DND-41 (cell line): Measurements from ENCODE around the gene PRKAR1B.
A peak's percentile ranks its signal among the peaks of the same experiment; 100 is the strongest.

Experiments
- ATAC-seq: fragments of 200-7000 bp; cut with Tn5 transposase; 3 replicates; pipeline ENCODE4 v1.9.1; 2021; ENCODE audit warnings: low read depth; ENCODE audit not compliant: insufficient read depth
- DNase-seq: peaks from one replicate; pipeline ENCODE4 v3.0.0-alpha.2; 2020
- H2AFZ ChIP-seq: 2 replicates; pipeline ENCODE4 v1.6.0; 2012; ENCODE audit warnings: low read depth, low read length
- H3K27ac ChIP-seq: 2 replicates; pipeline ENCODE4 v1.5.1; 2012; ENCODE audit warnings: low read length, inconsistent platforms
- H3K27me3 ChIP-seq: fragments of 200-600 bp; sonication (generic); 2 replicates; pipeline ENCODE4 v1.6.0; 2012; ENCODE audit warnings: low read length, mild to moderate bottlenecking, inconsistent platforms; ENCODE audit not compliant: insufficient read depth, poor library complexity
- H3K36me3 ChIP-seq: 2 replicates; pipeline ENCODE4 v1.5.1; 2012; ENCODE audit warnings: low read length, inconsistent platforms; ENCODE audit not compliant: insufficient read depth
- H3K4me1 ChIP-seq: 2 replicates; pipeline ENCODE4 v1.5.1; 2012; ENCODE audit warnings: mild to moderate bottlenecking, low read length; ENCODE audit not compliant: insufficient read depth
- H3K4me2 ChIP-seq: 2 replicates; pipeline ENCODE4 v1.6.0; 2012; ENCODE audit warnings: mild to moderate bottlenecking, moderate library complexity, low read length, inconsistent platforms; ENCODE audit not compliant: insufficient read depth
- H3K4me3 ChIP-seq, 2 experiments: fragments of 200-600 bp in 1 of 2; shearing (Covaris generic) in 1 of 2; 2 replicates each; pipeline ENCODE4 v1.5.1; 2012 to 2016; ENCODE audit warnings: inconsistent platforms in 2 of 2, low read length in 2 of 2, mild to moderate bottlenecking in 2 of 2, low read depth in 1 of 2, moderate library complexity in 1 of 2
- H3K79me2 ChIP-seq: 2 replicates; pipeline ENCODE4 v1.6.0; 2012; ENCODE audit warnings: low read length, inconsistent platforms; ENCODE audit not compliant: insufficient read depth
- H3K9ac ChIP-seq: 2 replicates; pipeline ENCODE4 v1.6.0; 2012; ENCODE audit warnings: low read depth, mild to moderate bottlenecking, inconsistent platforms, low read length, moderate library complexity
- H3K9me3 ChIP-seq: 2 replicates; pipeline ENCODE4 v1.5.1; 2012; ENCODE audit warnings: low read length, moderate library complexity, mild to moderate bottlenecking, inconsistent platforms; ENCODE audit not compliant: insufficient read depth, severe bottlenecking
- H4K20me1 ChIP-seq: 2 replicates; pipeline ENCODE4 v1.6.0; 2012; ENCODE audit warnings: low read length; ENCODE audit not compliant: insufficient read depth
- EZH2 ChIP-seq: IDR thresholded peaks from 3 replicates; pipeline ENCODE4 v1.6.1; 2012; ENCODE audit warnings: borderline replicate concordance, low read depth, mild to moderate bottlenecking, moderate library complexity, low read length, inconsistent platforms; ENCODE audit not compliant: severe bottlenecking
- TF ChIP-seq, protein P1 (sequence below): IDR thresholded peaks from 2 replicates; pipeline ENCODE4 v1.5.1; 2012; ENCODE audit warnings: borderline replicate concordance, low read length, moderate library complexity, mild to moderate bottlenecking; ENCODE audit not compliant: poor library complexity, severe bottlenecking; ENCODE audit errors: extremely low read depth

Gene PRKAR1B

DNA sequence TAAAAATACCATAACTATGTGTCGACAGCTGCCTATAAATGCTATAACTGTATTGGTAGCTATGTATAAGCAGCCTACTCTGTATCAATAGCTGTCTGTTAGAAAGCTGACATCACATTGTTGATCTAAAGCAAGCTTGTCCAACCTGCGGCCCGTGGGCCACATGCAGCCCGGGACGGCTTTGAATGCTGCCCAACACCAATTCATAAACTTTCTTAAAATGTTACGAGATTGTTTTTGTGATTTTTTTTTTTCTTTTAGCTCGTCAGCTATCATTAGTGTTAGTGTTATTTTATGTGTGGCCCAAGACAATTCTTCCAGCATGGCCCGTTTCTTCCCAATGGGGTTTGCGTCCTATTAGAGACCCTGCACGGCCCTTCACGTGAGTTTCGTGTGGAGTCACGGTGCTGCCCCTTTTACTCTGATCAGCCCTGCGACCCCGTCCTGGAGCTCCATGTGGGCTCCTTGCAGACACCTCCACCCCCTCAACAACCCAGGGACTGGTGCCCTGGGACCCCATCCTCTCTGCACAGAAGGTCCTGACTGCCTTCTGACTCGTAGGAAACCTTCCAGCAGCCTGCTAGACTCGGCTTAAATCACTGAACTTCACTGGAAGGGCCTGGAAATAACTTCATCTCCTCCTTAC, 4.5 kb upstream of the PRKAR1B start:
- H3K4me2 ChIP-seq = no peak overlapping the region
- no peak for TF ChIP-seq EZH2
- TF ChIP-seq, protein P1, sequence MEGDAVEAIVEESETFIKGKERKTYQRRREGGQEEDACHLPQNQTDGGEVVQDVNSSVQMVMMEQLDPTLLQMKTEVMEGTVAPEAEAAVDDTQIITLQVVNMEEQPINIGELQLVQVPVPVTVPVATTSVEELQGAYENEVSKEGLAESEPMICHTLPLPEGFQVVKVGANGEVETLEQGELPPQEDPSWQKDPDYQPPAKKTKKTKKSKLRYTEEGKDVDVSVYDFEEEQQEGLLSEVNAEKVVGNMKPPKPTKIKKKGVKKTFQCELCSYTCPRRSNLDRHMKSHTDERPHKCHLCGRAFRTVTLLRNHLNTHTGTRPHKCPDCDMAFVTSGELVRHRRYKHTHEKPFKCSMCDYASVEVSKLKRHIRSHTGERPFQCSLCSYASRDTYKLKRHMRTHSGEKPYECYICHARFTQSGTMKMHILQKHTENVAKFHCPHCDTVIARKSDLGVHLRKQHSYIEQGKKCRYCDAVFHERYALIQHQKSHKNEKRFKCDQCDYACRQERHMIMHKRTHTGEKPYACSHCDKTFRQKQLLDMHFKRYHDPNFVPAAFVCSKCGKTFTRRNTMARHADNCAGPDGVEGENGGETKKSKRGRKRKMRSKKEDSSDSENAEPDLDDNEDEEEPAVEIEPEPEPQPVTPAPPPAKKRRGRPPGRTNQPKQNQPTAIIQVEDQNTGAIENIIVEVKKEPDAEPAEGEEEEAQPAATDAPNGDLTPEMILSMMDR = no peak

DNA sequence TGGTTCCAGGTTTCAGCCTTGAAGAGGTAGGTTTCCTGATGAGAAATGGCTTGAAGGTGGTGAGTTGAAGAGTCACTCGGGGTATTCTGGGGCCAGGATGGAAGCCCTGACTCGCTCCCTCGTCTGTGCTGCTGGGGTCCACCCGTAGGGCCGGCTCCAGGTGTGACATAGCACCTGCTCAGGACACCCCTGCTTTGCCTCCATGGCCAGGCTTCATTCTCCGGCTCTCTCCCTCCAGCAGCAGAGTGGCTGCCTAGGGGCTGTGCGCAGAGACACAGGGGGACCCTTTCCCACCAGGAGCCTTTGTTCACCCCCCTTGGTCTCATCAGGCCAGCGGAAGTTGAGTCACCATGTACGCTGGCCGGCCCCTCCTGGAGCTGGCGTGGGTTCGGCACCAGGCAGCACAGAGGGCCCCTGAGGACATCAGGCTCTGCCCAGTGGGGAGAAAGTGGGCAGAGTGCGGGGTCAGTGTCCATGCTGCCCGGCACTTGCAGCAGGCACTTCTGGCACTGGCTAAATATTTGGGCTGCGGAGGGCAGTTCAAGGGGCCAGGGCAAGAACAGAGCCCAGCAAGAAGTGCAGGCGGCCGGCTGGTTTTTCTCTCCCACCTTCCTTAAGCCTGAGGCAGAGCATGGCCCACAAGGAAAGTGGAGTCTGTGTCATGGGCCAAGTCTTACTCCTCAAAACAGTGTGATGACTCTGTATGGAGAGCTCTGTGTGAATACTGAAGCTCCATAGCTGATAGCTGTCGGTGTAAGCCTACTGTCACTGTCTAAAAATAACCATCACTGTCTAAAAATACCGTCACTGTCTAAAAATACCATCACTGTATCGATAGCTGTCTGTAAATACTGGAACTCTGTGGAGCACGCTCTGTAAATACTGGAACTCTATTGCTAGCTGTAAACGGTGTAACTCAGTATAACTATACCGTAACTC, 3.7 kb upstream of the PRKAR1B start:
- Histone ChIP-seq H3K9me3 (peaks cover 11% of the 10 kb centered on the region), H3K79me2 (peaks cover 94% of the 10 kb centered on the region), H3K9ac (no peak overlapping the region), H3K4me3 (no peak overlapping the region), H3K4me1 (peaks cover 27% of the 10 kb centered on the region), H2AFZ (no peak overlapping the region), H4K20me1 (peaks cover 31% of the 10 kb centered on the region), H3K27ac (no peak overlapping the region), H3K27me3 (no peaks in the 10 kb centered on the region), H3K4me2 (no peak overlapping the region), H3K36me3 (peaks cover 67% of the 10 kb centered on the region)
- no peak for DNase-seq
- no peak for ATAC-seq
- no peak for TF ChIP-seq EZH2
- TF ChIP-seq, protein P1 = no peak

More for the DNA sequence above, 4.5 kb upstream of the PRKAR1B start:
- Histone ChIP-seq H3K4me1 (peaks cover 21% of the 10 kb centered on the region), H3K36me3 (peaks cover 67% of the 10 kb centered on the region), H2AFZ (no peak overlapping the region), H3K9ac (no peak overlapping the region), H3K79me2 (peaks cover 94% of the 10 kb centered on the region), H3K4me3 (no peak overlapping the region), H4K20me1 (peaks cover 36% of the 10 kb centered on the region), H3K9me3 (peaks cover 11% of the 10 kb centered on the region), H3K27ac (no peak overlapping the region), H3K27me3 (no peaks in the 10 kb centered on the region)
- ATAC-seq = no peak
- DNase-seq = no peak

DNA sequence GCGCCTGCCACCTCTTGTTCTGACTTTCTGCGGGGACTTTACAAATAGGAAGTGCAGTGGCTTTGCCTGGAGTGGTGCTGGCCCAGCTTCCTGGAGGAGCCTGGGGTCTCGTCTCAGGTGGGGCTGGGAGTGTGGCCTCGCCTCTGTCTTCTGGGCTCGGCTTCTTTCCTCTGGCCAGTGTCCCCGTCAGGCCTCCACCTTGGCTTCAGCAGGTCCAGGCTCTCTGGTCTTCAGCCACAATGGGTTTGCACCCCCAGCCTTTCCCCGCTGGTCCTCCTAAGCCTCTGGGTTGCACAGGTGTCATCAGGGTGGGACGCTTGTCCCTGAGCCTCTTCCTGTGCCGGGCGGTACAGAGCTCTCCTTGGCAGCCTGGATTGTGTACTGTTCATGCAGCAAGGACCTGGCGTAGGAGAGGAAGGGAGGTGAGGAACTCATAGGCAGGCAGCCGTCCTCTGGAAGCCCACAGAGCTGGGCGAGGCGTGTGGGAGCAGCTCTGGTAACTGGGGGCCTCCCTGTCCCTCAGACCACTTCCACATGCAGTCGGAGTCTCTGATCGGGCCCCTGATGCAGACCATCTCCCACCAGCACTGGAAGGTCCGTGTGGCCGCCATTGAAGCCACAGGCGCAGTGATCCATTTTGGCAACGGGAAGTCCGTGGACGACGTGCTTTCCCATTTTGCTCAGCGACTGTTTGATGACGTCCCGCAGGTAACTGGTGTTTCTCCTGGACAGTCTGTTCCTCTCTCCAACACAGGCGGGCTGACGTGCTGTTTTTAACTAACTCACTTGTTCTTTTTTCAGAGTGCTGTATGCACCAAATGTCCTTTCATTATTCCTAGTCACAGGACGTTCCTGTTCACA, 2.3 kb upstream of the PRKAR1B start:
- peaks cover 66% of the 10 kb centered on the region for H3K36me3 ChIP-seq

More for the DNA sequence above, 2.3 kb upstream of the PRKAR1B start:
- Histone ChIP-seq H3K4me2 (peak overlapping the region; percentile 31; the same call in 1 of the 2 replicates), H3K9me3 (peaks cover 14% of the 10 kb centered on the region), H3K27me3 (no peaks in the 10 kb centered on the region), H3K4me3 (no peak overlapping the region), H3K4me1 (peaks cover 35% of the 10 kb centered on the region), H2AFZ (no peak overlapping the region), H3K79me2 (peaks cover 93% of the 10 kb centered on the region), H4K20me1 (peaks cover 23% of the 10 kb centered on the region), H3K27ac (no peak overlapping the region), H3K9ac (no peak overlapping the region)
- ATAC-seq (no peak), DNase-seq (no peak)
- TF ChIP-seq EZH2 = no peak
- TF ChIP-seq, protein P1 = no peak
